DMS53 (cell line): ENCODE data around the gene GPR33.
"Not testable (repeated sequence)": the region's sequence is repeated elsewhere in the genome, so short reads cannot be mapped to it uniquely, and the experiment has no call there.

Experiments
- DNase-seq: peaks from one replicate; lab custom pipeline; 2025; lab: John Stamatoyannopoulos, UW

GPR33 gene, protein sequence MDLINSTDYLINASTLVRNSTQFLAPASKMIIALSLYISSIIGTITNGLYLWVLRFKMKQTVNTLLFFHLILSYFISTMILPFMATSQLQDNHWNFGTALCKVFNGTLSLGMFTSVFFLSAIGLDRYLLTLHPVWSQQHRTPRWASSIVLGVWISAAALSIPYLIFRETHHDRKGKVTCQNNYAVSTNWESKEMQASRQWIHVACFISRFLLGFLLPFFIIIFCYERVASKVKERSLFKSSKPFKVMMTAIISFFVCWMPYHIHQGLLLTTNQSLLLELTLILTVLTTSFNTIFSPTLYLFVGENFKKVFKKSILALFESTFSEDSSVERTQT

DNA sequence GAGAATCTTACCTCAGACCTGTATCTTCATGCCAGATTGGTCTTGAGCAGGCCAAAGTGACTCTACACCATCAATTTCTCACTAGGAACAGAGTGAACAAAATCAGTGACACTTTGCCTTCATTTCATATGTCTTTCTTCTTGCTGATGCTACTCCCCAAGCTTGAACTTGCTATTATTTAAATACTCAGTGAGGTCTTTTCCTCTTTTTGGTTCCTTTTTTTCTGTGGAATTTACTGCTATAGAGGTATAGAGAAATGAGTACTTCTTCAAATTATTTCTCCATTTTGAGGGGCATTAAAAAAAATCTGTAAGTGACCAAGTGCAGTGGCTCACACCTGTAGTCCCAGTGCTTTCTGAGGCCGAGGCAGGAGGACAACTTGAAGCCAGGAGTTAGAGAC is at the start of gene GPR33:
TSS of gene GPR33 (minus strand) at position 154 of the 400 bp plus-strand sequence. CDS start 4,074 bp downstream, outside the sequence.
- no peak for DNase-seq

DNA sequence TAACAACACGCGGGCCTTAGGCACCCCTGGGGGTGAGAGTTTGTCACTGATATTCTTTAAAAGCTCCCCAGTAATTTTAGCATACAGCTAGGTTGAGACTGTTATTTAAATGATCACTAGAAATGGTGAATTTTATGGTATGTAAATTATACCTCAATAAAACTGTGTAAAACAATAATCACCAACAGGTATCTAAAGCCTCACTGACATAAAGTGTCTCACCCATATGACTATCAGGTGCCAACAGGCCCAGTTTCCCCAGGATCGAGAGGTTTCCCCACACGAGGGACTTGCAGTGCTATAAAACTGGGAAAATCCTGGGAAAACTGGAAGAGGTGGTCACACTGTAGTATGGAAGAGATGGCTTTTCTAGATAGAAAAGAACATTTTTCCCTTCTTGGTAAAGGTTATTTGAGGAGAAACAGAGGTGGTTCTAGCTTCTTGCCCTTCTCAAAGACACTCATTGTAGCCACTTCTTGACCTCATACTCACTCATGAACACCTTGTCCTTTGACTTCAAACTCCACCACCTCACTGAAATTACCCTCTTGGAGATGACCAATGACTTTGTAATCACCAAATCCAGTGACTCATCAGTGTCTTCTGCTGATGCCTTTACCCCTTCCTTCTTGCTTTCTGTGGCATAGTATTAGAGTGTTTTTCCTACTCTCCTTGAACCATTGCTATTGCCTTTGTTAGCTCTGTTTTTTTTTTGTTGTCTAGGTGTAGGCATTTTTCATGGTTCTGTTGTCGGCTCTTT is 48.5 kb upstream of the GPR33 start:
- no peak for DNase-seq

DNA sequence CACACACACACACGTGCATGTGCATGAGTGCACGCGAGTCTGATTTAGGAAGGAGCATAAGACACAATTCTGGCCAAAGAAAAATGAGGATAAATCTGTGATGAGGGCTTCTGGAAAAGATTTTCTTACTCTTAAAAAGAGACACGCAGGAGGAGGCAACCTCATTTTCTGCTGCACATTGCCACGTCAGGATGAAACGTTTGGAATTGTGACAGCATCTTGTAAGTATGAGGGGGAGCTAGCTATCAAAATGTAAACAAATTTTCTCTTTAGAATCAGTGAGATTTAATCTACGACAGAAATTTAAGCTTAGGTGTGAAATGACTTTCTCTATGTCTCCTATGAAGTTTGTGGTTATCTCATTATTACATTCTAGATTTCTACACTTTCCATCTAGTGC is 42.3 kb upstream of the GPR33 start:
- no peak for DNase-seq

DNA sequence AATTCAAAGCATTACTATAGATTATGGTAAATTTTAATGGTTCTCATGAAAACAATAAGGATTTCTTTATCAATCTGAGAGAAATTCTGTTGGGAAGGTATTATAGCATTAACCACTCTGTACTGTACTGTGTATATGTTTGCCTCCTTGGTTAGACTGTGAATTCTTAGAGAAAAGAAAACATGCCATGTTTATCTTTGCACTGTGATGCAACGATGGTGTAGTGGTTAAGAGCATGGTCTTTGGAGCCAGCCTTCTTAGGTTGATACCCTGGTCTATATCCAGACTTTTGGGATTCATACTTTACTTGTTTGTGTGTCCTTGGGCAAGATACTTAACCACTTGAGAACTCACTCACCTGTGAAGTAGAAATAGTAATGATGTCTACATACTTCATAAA is 41.2 kb upstream of the GPR33 start:
- no peak for DNase-seq

DNA sequence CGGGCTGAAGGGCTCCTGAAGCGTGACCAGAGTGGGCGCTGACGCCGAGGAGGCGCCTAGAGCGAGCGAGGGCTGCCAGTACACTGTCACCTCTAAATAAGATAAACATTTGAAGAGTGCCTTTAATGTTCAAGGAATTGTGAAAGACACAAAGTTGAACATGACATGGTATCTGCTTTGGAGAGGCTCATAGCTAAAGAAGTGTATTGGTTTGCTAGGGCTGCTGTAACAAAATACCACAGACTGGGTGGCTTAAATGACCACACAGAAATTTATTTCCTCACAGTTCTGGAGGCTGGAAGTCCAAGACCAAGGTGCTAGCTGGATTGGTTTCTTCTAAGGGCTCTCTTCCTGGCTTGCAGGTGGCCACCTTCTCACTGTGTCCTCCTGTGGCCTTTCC is 39.7 kb upstream of the GPR33 start:
- no peak for DNase-seq

DNA sequence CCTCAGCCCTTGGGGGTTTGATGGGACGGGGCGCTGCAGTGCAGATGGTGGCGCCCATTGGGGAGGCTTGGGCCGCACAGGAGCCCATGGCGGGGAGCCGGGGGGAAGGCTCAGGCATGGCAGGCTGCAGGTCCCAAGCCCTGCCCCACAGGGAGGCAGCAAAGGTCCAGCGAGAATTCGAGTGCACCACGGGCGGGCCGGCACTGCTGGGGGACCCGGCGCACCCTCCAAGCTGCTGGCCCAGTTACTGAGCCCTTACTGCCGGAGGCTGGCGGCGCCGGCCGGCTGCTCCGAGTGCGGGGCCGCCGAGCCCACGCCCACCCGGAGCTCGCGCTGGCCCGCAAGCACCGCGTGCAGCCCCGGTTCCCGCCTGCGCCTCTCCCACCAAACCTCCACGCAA is 39.2 kb upstream of the GPR33 start:
- DNase-seq = no peak

DNA sequence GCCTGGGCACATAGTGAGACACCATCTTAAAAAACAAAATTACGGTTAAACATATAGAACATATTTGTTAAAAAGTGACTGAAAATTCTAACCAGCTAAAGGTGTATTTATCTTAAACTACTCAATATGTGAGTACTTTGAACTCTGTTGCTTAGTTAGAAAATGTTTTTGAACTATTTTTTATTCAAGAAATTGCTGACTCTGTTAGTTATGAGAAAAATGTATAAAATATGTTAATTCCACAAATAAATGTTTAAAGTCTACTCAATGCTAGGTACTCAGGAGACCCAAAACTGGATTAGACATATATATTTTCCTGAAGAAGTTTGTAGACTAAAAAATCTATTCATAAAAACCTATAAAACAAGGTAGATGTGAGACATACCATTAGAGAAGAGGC is 23.0 kb upstream of the GPR33 start:
- no peak for DNase-seq

DNA sequence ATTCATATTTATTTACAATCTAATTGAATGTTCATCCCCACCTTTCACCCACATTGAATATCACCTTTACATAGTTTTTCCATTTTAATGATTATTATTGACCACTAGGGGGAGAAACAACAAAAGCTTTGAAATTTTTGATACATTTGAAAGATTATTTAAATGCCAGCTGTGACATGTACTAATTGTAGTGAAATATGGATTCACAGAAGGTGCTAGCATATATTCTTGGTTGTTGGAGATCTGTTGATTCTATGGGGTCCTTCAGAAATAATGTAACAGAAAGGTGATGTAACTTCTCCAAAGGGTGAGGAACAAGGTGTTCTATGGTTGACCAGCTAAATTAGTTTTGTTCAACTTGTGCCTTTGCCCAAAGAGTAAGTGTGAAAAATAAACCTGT is 22.4 kb upstream of the GPR33 start:
- peak; percentile 54 for DNase-seq

DNA sequence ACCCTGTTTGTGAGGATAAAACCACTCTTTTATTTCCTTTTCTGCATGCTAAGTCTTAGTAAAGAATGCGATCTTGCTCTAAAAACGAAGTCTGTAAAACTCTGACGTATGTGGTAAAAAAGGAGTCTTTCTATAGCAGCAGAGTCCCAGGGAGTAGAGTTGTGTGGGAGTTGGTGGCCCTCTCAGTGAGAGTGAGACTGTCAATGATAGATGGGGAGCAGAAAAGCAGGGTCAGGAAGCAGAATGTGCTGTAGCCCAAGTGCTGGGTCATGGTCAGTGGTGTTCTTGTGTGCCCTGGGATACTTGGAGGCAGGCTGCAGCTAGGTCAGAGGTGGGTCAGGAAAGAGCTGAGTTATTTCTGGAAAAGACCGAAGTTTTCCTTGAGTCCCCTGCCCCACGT is 20.3 kb upstream of the GPR33 start:
- no peak for DNase-seq

GRCh38 chr14:31505411-31505810 is 17.6 kb upstream of the GPR33 start:
- no peak for DNase-seq

- no peak for DNase-seq
Measured at GRCh38 chr14:31501870-31502269, 14.0 kb upstream of the GPR33 start.

DNA sequence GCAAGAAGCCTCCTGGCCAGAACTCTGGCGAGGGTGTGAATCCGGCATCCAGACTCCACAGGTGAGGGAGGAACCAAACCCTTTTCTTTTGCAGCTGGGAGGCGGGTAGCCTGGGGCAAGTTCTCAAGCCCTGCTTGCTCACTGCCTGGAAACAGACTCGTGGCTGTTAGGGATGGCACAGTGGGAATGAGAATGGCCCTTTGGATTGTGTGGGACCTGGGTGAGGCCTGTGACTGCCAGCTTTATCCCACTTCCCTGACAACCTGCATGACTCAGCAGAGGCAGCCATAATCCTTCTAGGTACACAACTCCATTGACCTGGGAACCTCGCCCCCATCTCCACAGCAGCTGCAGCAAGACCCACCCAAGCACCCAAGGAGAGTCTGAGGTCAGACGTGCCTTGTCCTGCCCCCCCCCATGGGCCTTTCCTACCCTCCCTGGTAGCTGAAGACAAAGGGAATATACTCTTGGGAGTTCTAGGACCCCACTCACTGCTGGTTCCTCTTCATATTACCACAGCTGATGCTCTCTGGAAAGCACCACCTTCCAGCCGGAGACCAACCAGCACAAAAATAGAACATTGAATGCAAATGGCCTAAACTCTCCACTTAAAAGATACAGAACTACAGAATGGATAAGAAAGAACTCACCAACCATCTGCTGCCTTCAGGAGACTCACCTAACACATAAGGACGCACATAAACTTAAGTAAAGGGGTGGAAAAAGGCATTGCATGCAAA is 5.1 kb upstream of the GPR33 start:
- no peak for DNase-seq

- no peak for DNase-seq
Measured at GRCh38 chr14:31489691-31490090, 1.9 kb upstream of the GPR33 start.

GRCh38 chr14:31486764-31487163 is 1.1 kb downstream of the GPR33 start:
- no peak for DNase-seq

- DNase-seq = no peak
Measured at GRCh38 chr14:31484754-31485153, 3.1 kb downstream of the GPR33 start.

DNA sequence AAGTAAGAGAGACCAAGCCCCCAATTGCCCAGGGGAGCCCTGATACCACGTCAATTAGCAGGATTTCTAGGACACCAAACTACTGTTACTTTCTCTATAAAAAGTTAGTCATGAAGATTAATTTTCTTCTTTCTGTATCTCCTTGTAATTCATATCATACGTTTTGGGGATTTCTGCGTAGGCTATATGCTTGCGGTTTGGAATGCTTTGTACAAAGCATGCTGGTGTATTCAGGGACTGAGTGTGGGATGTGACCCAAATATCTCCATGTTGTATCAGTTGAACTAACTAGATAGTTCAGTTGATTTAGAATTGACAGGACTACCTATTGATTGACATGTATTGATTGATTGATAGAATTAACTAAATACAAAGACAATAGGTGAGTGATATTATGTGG is 7.7 kb downstream of the GPR33 start:
- DNase-seq = no peak

GRCh38 chr14:31479027-31479426 is 8.8 kb downstream of the GPR33 start:
- DNase-seq = no peak

GRCh38 chr14:31477248-31477647 is 10.6 kb downstream of the GPR33 start:
- DNase-seq = no peak

GRCh38 chr14:31476131-31476866 is 11.5 kb downstream of the GPR33 start:
- no peak for DNase-seq

- DNase-seq = no peak
Measured at GRCh38 chr14:31466554-31466953, 21.3 kb downstream of the GPR33 start.

GRCh38 chr14:31465111-31465510 is 22.7 kb downstream of the GPR33 start:
- DNase-seq = no peak

DNA sequence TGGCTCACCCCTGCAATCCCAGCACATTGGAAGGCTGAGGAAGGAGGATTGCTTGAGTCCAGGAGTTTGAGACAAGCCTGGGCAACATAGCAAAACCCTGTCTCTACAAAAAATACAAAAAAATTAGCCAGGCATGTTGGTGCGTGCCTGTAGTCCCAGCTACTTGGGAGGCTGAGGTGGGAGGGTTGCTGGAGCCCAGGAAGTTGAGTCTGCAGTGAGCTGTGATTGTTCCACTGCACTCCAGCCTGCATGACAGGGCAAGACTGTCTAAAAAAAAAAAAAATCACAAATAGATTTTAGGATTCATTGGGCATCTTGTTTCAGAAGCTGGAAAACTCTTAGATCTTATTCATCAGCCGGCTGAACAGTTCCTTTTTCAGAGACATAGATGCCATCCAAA is 25.4 kb downstream of the GPR33 start:
- DNase-seq = not testable (repeated sequence)
